GM18870 (cell line): ENCODE results near the gene PYGM.

Source experiments
- ATAC-seq: cut with Tn5 transposase; IDR thresholded peaks from one replicate; pipeline ENCODE4 v1.9.1; 2021; ENCODE audit warnings: moderate library complexity; ENCODE audit not compliant: unreplicated experiment

Gene PYGM

GRCh38 chr11:64741375-64742086 lies 18.2 kb downstream of the PYGM start:
- ATAC-seq: no peak

- ATAC-seq: no peak
Observed at GRCh38 chr11:64739871-64740270, 19.9 kb downstream of the PYGM start.

- ATAC-seq: no peak
Observed at GRCh38 chr11:64736654-64737053, 23.1 kb downstream of the PYGM start.

- no peak for ATAC-seq
Observed at GRCh38 chr11:64735725-64736259, 24.0 kb downstream of the PYGM start.

- ATAC-seq: no peak
Observed at GRCh38 chr11:64734811-64735724, 24.7 kb downstream of the PYGM start.

- no peak for ATAC-seq
Observed at GRCh38 chr11:64731601-64732000, 28.2 kb downstream of the PYGM start.

- no peak for ATAC-seq
Observed at GRCh38 chr11:64729851-64730382, 29.9 kb downstream of the PYGM start.

GRCh38 chr11:64728757-64729365 lies 30.9 kb downstream of the PYGM start:
- no peak for ATAC-seq

GRCh38 chr11:64726867-64727530 lies 32.8 kb downstream of the PYGM start:
- no peak for ATAC-seq

GRCh38 chr11:64726211-64726641 lies 33.5 kb downstream of the PYGM start:
- no peak for ATAC-seq

GRCh38 chr11:64724863-64725532 lies 34.8 kb downstream of the PYGM start:
- ATAC-seq: no peak

GRCh38 chr11:64723907-64724862 lies 35.6 kb downstream of the PYGM start:
- no peak for ATAC-seq

- ATAC-seq: no peak
Observed at GRCh38 chr11:64723117-64723906, 36.5 kb downstream of the PYGM start, which contains the start of gene NRXN2. TSS of gene NRXN2 (minus strand) at chr11:64723197. CDS start at chr11:64713699, 9,498 bp downstream.

- no peak for ATAC-seq
Observed at GRCh38 chr11:64722141-64723065, 37.4 kb downstream of the PYGM start.

- ATAC-seq: no peak
Observed at GRCh38 chr11:64721359-64721699, 38.4 kb downstream of the PYGM start.

GRCh38 chr11:64720640-64721358 lies 39.0 kb downstream of the PYGM start:
- ATAC-seq: no peak
